Measurements from ENCODE around the gene TNIP3.
A peak's percentile ranks its signal among the peaks of the same experiment; 100 is the strongest.

The TNIP3 gene

DNA sequence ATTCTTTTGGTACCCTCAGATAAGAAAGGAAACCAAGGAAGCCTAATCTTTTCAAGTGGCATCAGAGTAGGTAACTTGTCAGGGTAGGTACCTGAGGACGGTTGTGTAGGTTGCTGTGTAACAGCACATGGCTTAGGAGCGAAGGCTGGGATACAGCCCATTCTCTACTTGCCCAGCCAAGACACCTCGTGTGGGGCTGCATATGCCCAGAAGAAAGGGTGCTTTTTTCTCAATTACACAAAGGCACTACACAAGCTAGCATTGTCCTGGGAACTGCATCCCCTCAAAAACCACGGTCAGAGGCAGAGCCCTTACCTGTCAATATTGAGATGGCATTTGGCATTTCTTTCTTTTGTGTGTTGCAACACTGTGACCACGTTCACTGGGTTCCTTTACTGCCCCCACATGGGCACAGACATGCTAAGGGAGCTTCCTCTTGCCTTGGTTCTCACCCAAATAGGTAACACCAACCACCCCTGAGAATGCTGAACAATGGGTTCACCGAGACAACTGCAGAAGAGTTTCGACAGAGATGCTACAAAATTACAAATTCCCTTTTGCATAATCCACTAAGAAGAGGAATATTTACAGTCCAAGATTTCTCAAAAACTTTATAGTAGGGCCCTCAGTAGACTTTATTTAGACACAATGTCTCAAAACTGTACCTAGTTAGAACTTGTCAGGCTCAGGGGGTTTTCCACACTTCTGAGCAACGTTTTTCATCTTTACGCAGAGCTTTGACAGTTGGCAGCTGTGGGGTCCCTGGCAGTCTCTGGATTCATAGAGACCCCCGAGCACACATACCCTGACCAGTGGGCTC lies 35.8 kb upstream of the TNIP3 start:
- Histone ChIP-seq H3K4me3 (no peak overlapping the region), H3K36me3 (no peaks in the 10 kb centered on the region), H3K4me1 (no peaks in the 10 kb centered on the region), H3K27ac (no peak overlapping the region), H3K27me3 (no peaks in the 10 kb centered on the region), H3K9me3 (no peaks in the 10 kb centered on the region)
- intact Hi-C loops (cut with DNase I; ENCODE audit: low total_unique reads) = loop anchor here (10.0 kb wide), 1 partner anchor 535 kb away; no protein-coding TSS in a partner anchor
- DNase-seq = no peak
- TF ChIP-seq, protein P1, sequence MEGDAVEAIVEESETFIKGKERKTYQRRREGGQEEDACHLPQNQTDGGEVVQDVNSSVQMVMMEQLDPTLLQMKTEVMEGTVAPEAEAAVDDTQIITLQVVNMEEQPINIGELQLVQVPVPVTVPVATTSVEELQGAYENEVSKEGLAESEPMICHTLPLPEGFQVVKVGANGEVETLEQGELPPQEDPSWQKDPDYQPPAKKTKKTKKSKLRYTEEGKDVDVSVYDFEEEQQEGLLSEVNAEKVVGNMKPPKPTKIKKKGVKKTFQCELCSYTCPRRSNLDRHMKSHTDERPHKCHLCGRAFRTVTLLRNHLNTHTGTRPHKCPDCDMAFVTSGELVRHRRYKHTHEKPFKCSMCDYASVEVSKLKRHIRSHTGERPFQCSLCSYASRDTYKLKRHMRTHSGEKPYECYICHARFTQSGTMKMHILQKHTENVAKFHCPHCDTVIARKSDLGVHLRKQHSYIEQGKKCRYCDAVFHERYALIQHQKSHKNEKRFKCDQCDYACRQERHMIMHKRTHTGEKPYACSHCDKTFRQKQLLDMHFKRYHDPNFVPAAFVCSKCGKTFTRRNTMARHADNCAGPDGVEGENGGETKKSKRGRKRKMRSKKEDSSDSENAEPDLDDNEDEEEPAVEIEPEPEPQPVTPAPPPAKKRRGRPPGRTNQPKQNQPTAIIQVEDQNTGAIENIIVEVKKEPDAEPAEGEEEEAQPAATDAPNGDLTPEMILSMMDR (IDR thresholded peaks at IDR 0.05) = no peak

DNA sequence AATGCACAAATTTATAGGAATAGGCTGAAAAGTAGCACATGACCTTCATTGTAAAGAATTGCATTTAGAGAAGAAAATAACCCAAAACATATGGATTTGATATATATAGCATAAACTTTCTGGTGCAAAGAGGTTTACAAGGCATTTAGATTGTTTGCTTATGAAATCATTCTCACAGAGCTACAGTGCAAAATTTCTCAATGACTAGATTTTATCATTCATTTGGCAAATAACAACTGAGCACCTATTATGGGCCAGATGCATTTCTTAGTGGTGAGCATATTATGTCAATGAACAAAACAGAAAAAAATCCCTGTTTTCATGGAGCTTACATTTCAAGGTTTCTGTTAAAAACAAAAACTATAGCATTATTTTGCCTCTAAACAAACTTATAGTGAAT lies 34.1 kb upstream of the TNIP3 start:
- H3K27me3 ChIP-seq = peaks cover 0 to 3% of the 10 kb centered on the region in 2 donors
- H3K27ac ChIP-seq = no peak overlapping the region
- no peaks in the 10 kb centered on the region for H3K9me3 ChIP-seq
- no peaks in the 10 kb centered on the region for H3K36me3 ChIP-seq
- no peaks in the 10 kb centered on the region for H3K4me1 ChIP-seq
- intact Hi-C loops (cut with DNase I; ENCODE audit: low total_unique reads) = loop anchor here (10.0 kb wide), 1 partner anchor 537 kb away; no protein-coding TSS in a partner anchor
- no peak for DNase-seq
- TF ChIP-seq, protein P1 (IDR thresholded peaks at IDR 0.05) = no peak
- H3K4me3 ChIP-seq = no peak overlapping the region

- no peak for DNase-seq
- intact Hi-C loops (cut with DNase I; ENCODE audit: low total_unique reads) = loop anchor here (10.0 kb wide), 1 partner anchor 539 kb away; no protein-coding TSS in a partner anchor
- no peaks in the 10 kb centered on the region for H3K4me1 ChIP-seq
- no peak overlapping the region for H3K27ac ChIP-seq
- no peaks in the 10 kb centered on the region for H3K9me3 ChIP-seq
- H3K4me3 ChIP-seq = no peak overlapping the region
- TF ChIP-seq, protein P1 (IDR thresholded peaks at IDR 0.05) = no peak
- H3K27me3 ChIP-seq = peaks cover 0 to 4% of the 10 kb centered on the region in 2 donors
- H3K36me3 ChIP-seq = no peaks in the 10 kb centered on the region
Observed at GRCh38 chr4:121195649-121196048, 31.5 kb upstream of the TNIP3 start.

GRCh38 chr4:121192480-121192879 lies 28.4 kb upstream of the TNIP3 start:
- H3K4me1 ChIP-seq = no peaks in the 10 kb centered on the region
- DNase-seq = no peak
- TF ChIP-seq, protein P1 (IDR thresholded peaks at IDR 0.05) = peak; percentile 48 to 58
- no peak overlapping the region for H3K27ac ChIP-seq
- H3K27me3 ChIP-seq = peaks cover 0 to 4% of the 10 kb centered on the region in 2 donors
- H3K36me3 ChIP-seq = no peaks in the 10 kb centered on the region
- intact Hi-C loops (cut with DNase I; ENCODE audit: low total_unique reads) = loop anchor here (10.0 kb wide), 1 partner anchor 542 kb away; no protein-coding TSS in a partner anchor
- no peaks in the 10 kb centered on the region for H3K9me3 ChIP-seq
- no peak overlapping the region for H3K4me3 ChIP-seq

GRCh38 chr4:121192013-121192412 lies 27.9 kb upstream of the TNIP3 start:
- intact Hi-C loops (cut with DNase I; ENCODE audit: low total_unique reads) = loop anchor here (10.0 kb wide), 1 partner anchor 543 kb away; no protein-coding TSS in a partner anchor
- H3K9me3 ChIP-seq = no peaks in the 10 kb centered on the region
- H3K27ac ChIP-seq = no peak overlapping the region
- peaks cover 0 to 4% of the 10 kb centered on the region in 2 donors for H3K27me3 ChIP-seq
- no peak for DNase-seq
- TF ChIP-seq, protein P1 (IDR thresholded peaks at IDR 0.05) = no peak
- no peaks in the 10 kb centered on the region for H3K4me1 ChIP-seq
- no peaks in the 10 kb centered on the region for H3K36me3 ChIP-seq
- no peak overlapping the region for H3K4me3 ChIP-seq
